OCI-M2 (cell line): ENCODE results near the gene PDS5A.
A peak's percentile ranks its signal among the peaks of the same experiment; 100 is the strongest.
"Not testable (repeated sequence)": the region's sequence is repeated elsewhere in the genome, so short reads cannot be mapped to it uniquely, and the experiment has no call there.

Source experiments
- DNase-seq: peaks from one replicate; lab custom pipeline; 2025; ENCODE audit not compliant: unreplicated experiment; lab: John Stamatoyannopoulos, UW

The PDS5A gene

DNA sequence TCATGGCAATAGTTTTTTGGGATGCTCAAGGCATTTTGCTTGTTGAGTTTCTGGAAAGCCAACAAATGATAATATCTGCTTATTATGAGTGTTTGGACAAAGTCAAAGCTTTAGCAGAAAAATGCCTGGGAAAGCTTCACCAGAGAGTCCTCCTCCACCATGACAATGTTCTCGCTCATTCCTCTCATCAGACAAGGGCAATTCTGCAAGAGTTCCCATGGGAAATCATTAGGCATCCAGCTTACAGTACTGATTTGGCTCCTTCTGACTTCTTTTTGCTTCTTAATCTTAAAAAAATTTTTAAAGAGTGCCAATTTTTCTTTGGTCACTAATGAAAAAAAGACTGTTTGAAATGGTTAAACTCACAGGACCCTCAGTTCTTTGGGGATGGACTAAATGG lies 143.4 kb downstream of the PDS5A start:
- no peak for DNase-seq

GRCh38 chr4:39825741-39826231 lies 151.9 kb downstream of the PDS5A start:
- DNase-seq, result no peak

DNA sequence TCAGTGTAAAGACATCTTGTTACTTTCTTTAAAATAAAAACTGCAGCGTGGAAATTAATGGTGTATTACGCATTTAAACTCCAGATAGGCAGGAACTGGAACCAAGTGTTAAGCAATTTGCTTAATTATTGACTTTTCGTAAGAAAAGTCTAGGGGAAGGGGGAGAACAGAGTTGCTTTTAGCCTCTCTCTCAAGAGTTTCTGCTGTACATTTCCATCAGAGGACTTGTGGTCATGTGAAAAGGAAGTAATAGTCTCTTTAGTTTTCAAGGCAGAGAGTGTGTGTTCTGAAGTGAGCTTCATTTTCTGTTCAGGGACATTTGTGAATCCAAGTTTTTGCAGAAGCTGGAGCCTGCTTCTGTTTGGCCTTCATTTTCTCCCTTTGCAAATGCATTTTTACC lies 152.6 kb downstream of the PDS5A start:
- no peak for DNase-seq

- no peak for DNase-seq
These were observed 154.5 kb downstream of the PDS5A start for GRCh38 chr4:39823191-39823590.

DNA sequence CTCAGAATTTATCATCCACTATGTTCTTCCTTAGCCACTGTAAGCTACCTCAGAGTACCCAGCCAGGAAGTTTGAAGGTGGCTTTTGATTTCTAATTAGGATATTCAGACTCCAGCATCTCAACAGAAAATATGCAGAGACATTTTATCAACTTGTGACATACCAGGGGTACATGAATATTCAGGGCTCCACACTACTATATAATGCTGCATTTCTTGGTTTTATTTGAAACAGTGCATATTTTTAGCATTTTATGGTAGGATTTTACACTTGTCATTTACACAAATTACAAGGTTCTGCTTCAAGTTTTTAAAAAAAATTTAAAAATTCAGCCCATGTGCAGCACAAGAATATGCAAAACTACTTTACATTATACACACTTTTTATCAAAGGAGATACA lies 155.0 kb downstream of the PDS5A start:
- DNase-seq, result no peak

DNA sequence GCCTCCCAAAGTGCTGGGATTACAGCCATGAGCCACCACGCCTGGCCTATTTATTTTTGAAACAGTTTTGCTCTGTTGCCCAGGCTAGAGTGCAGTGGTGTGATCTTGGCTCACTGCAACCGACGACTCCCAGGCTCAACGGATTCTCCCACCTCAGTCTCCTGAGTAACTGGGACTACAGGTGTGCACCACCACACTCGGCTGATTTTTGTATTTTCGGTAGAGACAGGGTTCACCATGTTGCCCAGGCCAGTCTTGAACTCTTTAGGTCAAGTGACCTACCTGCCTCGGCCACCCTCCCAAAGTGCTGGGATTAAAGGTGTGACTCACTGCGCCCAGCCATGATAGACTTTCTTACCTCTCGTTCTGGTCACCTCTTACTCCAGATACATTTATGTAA lies 155.8 kb downstream of the PDS5A start:
- DNase-seq, result no peak

DNA sequence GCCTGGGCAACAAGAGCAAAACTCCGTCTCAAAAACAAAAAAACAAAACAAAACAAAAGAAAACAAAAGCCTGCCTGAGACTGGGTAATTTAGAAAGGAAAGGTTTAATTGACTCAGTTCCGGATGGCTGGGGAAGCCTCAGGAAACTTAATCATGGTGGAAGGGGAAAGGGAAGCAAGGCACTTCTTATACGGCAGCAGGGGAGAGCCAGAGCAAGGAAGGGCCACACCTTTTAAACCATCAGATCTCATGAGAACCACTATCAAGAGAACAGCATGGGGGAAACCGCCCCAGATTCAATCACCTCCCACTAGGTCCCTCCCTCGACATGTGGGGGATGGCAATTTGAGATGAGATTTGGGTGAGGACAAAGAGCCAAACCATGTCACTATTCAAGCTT lies 157.5 kb downstream of the PDS5A start:
- no peak for DNase-seq

DNA sequence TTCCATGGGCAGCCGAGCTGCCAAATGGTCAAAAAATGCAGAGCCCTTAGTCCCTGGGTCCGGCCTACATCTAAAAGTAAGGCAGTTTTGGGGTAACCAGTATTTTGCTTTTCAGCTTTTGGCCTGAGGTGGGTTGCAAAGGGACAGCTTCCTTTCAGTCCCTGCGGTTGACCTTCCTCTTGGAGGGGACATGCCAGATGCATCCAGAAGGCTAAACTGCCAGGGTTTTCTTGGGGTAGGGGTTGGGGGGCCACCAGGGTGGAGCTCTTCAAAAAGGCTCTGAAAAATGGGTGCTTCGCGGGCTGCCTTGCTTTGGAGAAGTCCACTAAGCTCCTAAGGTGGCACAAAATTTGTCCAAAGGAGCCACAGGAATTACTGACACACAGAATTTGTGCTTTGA lies 159.1 kb downstream of the PDS5A start:
- DNase-seq, result no peak

GRCh38 chr4:39814403-39815185 lies 163.1 kb downstream of the PDS5A start:
- no peak for DNase-seq

GRCh38 chr4:39813761-39814160 lies 163.9 kb downstream of the PDS5A start:
- not testable (repeated sequence) for DNase-seq

- DNase-seq, result not testable (repeated sequence)
These were observed 164.7 kb downstream of the PDS5A start for GRCh38 chr4:39813033-39813432.

DNA sequence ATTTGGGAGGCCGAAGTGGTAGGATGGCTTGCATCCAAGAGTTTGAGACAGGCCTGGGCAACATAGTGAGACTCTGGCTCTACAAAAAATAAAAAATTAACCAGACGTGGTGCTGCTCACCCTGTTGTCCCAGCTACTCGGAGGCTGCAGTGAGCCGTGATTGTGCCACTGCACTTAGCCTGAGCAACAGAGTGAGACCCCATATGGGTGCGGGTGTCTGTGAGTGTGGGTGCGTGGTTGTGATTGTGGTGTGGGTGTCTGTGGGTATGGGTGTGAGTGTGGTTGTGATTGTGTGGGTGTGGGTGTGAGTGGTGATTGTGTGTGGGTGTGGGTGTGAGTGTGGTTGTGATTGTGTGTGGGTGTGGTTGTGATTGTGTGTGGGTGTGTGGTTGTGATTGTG lies 165.2 kb downstream of the PDS5A start:
- no peak for DNase-seq

GRCh38 chr4:39808231-39808749 lies 169.4 kb downstream of the PDS5A start:
- DNase-seq, result no peak

DNA sequence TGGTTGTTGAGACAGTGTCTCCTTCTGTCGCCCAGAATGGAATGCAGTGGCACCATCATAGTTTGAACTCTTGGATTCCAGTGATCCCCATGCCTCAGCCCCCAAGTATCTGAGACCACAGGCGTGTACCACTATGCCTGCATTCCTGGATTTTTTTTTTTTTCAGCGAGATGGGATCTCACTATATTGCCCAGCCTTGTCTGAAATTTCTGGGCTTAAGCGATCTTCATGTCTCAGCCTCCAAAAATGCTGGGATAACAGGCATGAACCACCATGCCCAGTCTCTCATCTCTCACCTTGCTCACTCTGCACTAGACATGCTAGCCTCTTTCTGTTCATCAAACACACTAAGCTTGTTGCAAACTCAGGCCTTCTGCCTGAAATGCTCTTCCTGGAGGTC lies 175.7 kb downstream of the PDS5A start:
- no peak for DNase-seq

GRCh38 chr4:39792976-39793375 lies 184.7 kb downstream of the PDS5A start:
- not testable (repeated sequence) for DNase-seq

DNA sequence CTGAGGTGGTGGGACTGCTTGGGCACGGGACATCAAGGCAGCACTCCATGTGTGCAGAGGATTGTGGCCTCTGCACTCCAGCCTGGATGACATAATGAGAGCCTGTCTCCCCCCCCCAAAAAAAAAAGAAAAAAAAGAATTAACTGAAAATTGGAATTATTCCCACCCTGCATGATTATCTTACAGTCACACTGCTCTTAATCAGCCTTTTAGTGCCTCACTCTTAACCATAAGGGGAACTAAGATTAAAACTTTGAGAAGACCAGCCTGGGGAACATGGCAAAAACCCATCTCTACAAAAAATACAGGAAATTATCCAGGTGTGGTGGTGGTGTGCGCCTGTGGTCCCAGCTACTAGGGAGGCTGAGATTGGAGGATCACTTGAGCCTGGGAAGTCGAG lies 185.2 kb downstream of the PDS5A start:
- DNase-seq, result peak; percentile 10

DNA sequence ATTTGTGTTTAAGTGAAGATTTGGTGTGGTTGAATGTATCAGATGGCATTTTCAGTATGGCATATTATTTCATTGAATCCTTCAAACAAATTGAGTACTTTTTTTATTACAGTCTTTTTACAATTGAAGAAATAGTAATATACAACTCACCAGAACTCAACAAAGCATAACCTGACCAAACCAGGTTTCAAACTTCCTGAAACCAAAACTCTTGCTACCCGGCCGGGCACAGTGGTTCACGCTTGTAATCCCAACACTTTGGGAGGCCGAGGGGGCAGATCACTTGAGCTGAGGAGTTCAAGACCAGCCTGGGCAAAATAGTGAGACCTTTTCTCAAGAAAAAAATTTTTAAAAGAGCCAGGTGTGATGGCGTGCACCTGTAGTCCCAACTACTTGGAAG lies 185.6 kb downstream of the PDS5A start:
- DNase-seq, result no peak

DNA sequence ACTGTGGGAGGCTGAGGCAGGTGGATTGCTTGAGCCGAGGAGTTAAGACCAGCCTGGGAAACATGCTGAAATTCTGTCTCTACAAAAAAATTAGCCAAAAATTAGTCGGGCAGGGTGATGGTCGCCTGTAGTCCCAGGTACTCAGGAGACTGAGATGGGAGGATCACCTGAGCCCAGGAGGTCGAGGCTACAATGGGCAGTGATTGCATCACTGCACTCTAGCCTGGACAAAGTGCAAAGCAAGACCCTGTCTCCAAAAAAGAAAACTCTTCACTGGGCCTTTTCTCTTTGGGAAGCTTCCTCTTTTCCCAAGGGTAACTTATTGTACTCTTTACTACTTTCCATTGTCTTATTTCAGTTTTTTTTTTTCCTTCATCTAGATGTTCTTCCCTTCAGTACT lies 190.9 kb downstream of the PDS5A start:
- DNase-seq, result no peak

- DNase-seq, result no peak
These were observed 192.6 kb downstream of the PDS5A start for GRCh38 chr4:39785083-39785482.

GRCh38 chr4:39781988-39782387 lies 195.7 kb downstream of the PDS5A start:
- DNase-seq, result not testable (repeated sequence)
